H54 (cell line): ENCODE measurements around the gene TPCN1.
A peak's percentile ranks its signal among the peaks of the same experiment; 100 is the strongest.

Experiments used
- DNase-seq: peaks from one replicate; pipeline ENCODE4 v3.0.0; 2011; ENCODE audit warnings: low spot score, mixed read lengths; ENCODE audit not compliant: insufficient read length
- FAIRE-seq: peaks from 3 replicates; lab custom pipeline; 2011; peaks lifted over from hg19 to GRCh38; lab: Jason Lieb, UNC
- POLR2A ChIP-seq: IDR thresholded peaks from 2 replicates; pipeline ENCODE4 v1.6.1; 2011; ENCODE audit warnings: low read depth, mild to moderate bottlenecking, low read length

The TPCN1 gene

GRCh38 chr12:113236539-113237399 lies 15.5 kb downstream of the TPCN1 start:
- DNase-seq (no peak), FAIRE-seq (no peak)
- TF ChIP-seq POLR2A = no peak

GRCh38 chr12:113237748-113238147 lies 16.5 kb downstream of the TPCN1 start:
- no peak for TF ChIP-seq POLR2A
- no peak for FAIRE-seq
- DNase-seq = no peak

GRCh38 chr12:113238309-113238708 lies 17.0 kb downstream of the TPCN1 start:
- DNase-seq (no peak), FAIRE-seq (no peak)
- TF ChIP-seq POLR2A = no peak

- no peak for DNase-seq
- no peak for TF ChIP-seq POLR2A
- FAIRE-seq = no peak
Measured at GRCh38 chr12:113239288-113239771, 18.1 kb downstream of the TPCN1 start.

GRCh38 chr12:113239811-113240331 lies 18.6 kb downstream of the TPCN1 start:
- no peak for TF ChIP-seq POLR2A
- FAIRE-seq = no peak
- DNase-seq = no peak

- no peak for FAIRE-seq
- TF ChIP-seq POLR2A = no peak
- no peak for DNase-seq
Measured at GRCh38 chr12:113240395-113240794, 19.1 kb downstream of the TPCN1 start.

- TF ChIP-seq POLR2A = no peak
- no peak for FAIRE-seq
Measured at GRCh38 chr12:113241191-113242025, 20.1 kb downstream of the TPCN1 start.

GRCh38 chr12:113242026-113242418 lies 20.8 kb downstream of the TPCN1 start:
- TF ChIP-seq POLR2A = no peak
- FAIRE-seq = no peak
- no peak for DNase-seq

More at GRCh38 chr12:113241191-113242025, 20.1 kb downstream of the TPCN1 start:
- DNase-seq = peak; percentile 69

GRCh38 chr12:113242560-113242959 lies 21.3 kb downstream of the TPCN1 start:
- no peak for TF ChIP-seq POLR2A
- FAIRE-seq (no peak), DNase-seq (no peak)

GRCh38 chr12:113244047-113244460 lies 22.8 kb downstream of the TPCN1 start:
- TF ChIP-seq POLR2A = no peak
- no peak for FAIRE-seq
- DNase-seq = no peak

- no peak for FAIRE-seq
- no peak for DNase-seq
- TF ChIP-seq POLR2A = no peak
Measured at GRCh38 chr12:113244478-113244958, 23.3 kb downstream of the TPCN1 start.

- DNase-seq = no peak
- TF ChIP-seq POLR2A = no peak
- FAIRE-seq = no peak
Measured at GRCh38 chr12:113245695-113246477, 24.6 kb downstream of the TPCN1 start.
